Stimulated activated CD4-positive, alpha-beta T cell treated with anti-CD3 and anti-CD28 coated beads, TNF-alpha, amount 100 ng/mL, for 48 hours (primary cell): Measurements from ENCODE around the gene HPS1.

ENCODE experiments used
- DNase-seq, 3 donors: peaks; one replicate each; pipeline ENCODE4 v3.0.0-alpha.2; 2020; ENCODE audit warnings: low read depth in 3 of 3

HPS1 gene

GRCh38 chr10:98463976-98464754 is 17.4 kb upstream of the HPS1 start:
- no peak for DNase-seq

- DNase-seq, result no peak
Measured at GRCh38 chr10:98463016-98463415, 16.3 kb upstream of the HPS1 start.

- DNase-seq, result no peak
Measured at GRCh38 chr10:98461500-98461842, 14.7 kb upstream of the HPS1 start.

GRCh38 chr10:98460837-98461499 is 14.2 kb upstream of the HPS1 start:
- DNase-seq, result no peak

GRCh38 chr10:98458809-98459784 is 12.4 kb upstream of the HPS1 start:
- no peak for DNase-seq

- no peak for DNase-seq
Measured at GRCh38 chr10:98457721-98458120, 11.0 kb upstream of the HPS1 start.

GRCh38 chr10:98456686-98457482 is 10.1 kb upstream of the HPS1 start:
- no peak for DNase-seq

- DNase-seq, result no peak
Measured at GRCh38 chr10:98456043-98456570, 9.4 kb upstream of the HPS1 start.

GRCh38 chr10:98453729-98454128 is 7.0 kb upstream of the HPS1 start:
- no peak for DNase-seq

- no peak for DNase-seq
Measured at GRCh38 chr10:98450618-98451017, 3.9 kb upstream of the HPS1 start.

- DNase-seq, result no peak
Measured at GRCh38 chr10:98449287-98449686, 2.6 kb upstream of the HPS1 start.

- peak in 1 of 3 donors; percentile 31 for DNase-seq
Measured at GRCh38 chr10:98446151-98446660, 529 bp downstream of the HPS1 start.

GRCh38 chr10:98445200-98445812 is 1.4 kb downstream of the HPS1 start:
- no peak for DNase-seq

- DNase-seq, result no peak
Measured at GRCh38 chr10:98444314-98445006, 2.3 kb downstream of the HPS1 start.

GRCh38 chr10:98438715-98439114 is 8.0 kb downstream of the HPS1 start:
- no peak for DNase-seq

- DNase-seq, result no peak
Measured at GRCh38 chr10:98436704-98437103, 10.0 kb downstream of the HPS1 start.

- DNase-seq, result no peak
Measured at GRCh38 chr10:98435178-98435577, 11.6 kb downstream of the HPS1 start.

GRCh38 chr10:98433881-98434732 is 12.6 kb downstream of the HPS1 start:
- no peak for DNase-seq

- no peak for DNase-seq
Measured at GRCh38 chr10:98433371-98433770, 13.4 kb downstream of the HPS1 start.
